Suppressor macrophage (primary cell): Measurements from ENCODE around the gene KRT1.

Source experiments
- DNase-seq, 4 experiments: peaks; one replicate each; pipeline ENCODE4 v3.0.0-alpha.2; 2020 to 2022

KRT1 gene

DNA sequence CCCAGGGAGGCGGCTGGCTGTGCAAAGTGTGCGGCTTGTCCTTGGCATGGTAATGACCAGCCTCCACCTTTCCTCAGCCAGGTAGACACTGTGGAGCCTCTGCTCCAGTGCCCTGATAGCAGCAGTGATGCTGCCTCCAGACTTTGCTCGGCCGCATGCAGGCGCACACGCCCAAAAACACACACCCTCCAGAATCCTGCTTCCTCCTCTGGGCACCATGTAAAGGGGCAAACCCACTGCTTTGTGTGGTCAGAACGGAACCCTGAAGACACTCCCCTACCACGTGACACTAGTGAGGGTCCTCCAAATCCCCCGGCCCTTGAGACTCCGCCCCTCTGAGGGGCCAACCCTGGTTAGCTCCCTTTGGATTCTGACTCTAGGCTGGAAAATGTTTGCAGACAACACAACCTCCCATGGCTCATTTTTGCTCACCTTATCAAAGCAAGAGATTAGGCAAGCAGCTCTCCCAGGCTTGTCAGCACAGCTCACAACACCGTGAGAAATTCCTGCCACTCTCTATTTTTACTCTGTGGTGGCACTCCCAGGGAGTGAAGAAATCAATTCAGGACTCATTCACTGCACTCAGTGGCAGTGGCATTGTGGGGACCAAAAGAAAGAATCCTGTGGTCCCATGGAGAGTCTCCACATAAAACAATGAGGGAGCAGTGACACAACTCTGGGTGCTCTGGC is 18.6 kb upstream of the KRT1 start:
- DNase-seq: no peak

DNA sequence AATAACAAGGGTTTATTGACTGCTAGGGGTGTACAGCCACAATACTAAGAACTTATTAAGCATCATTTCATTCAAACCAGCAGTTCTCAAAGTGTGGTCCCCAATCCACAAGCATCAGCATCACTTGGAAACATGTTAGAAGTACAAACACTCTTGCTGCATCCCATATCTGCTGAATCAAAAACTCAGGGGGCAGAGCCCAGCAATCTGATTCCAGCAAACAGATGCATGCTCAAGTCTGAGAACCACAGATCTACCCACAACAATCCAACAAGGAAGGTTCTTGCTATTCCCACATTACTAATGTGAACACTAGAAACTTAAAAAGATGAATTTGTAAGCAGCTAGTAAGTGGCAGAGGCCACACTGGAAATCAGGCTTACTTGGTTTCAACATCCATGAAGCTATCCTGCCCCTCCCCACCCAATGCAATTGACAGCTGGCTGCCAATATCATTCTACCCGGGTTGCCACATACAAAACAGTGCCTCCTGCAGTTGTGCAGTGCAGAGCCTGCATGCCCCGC is 16.9 kb upstream of the KRT1 start:
- DNase-seq: no peak

DNA sequence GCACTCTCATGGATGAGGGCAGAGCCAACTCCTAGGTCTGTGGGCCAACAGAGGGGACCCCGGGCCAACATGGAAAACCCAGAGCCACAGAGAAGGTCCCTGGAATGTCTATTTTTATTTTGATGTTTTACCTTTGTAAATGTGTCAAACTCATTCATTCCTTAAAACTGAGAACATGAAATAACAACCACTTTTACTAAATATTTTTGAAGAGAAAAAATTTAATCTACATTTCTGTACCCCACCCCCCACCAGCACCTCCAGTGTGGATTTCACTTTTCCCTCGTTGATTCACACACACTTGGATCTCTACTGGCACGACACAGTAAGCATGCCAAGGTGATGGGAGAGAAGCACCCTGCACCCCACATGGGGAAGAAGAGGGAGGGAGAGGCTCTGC is 16.4 kb upstream of the KRT1 start:
- DNase-seq: no peak

DNA sequence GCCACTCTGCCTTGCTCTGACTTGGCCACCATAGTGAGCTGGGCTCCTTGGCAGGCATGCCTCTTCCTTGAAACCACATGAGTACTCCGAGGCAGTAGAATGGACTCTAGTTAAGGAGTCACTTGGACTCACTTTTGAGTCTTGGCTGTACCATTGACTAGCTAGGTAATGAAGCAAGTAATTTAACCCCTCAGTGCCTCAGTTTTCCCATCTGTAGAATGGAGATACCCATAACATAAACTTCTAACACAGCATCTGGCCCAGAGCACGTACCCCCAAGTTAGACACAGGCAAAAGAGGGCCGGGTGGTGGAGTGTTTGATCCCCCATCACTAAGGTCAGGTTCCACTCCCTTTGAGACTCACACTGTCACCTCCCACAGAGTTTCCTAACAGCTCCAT is 14.8 kb upstream of the KRT1 start:
- no peak for DNase-seq

DNA sequence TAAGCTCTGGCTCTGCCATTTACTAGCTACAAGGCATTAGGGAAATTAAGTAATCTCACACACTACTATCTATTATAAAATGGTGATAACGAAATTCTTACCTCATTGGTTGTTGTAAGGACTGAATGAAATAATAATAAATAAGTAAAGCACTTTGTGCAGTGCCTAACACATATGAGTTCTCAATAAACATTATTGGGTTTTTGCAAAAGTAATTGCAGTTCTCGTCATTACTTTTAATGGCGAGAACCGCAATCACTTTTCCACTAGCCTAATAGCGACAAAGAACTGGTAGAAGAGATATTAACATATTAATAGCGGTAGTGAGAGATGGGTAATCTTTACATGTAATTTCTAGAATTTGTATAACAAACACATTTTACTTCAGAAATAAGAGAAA is 13.9 kb upstream of the KRT1 start:
- no peak for DNase-seq

DNA sequence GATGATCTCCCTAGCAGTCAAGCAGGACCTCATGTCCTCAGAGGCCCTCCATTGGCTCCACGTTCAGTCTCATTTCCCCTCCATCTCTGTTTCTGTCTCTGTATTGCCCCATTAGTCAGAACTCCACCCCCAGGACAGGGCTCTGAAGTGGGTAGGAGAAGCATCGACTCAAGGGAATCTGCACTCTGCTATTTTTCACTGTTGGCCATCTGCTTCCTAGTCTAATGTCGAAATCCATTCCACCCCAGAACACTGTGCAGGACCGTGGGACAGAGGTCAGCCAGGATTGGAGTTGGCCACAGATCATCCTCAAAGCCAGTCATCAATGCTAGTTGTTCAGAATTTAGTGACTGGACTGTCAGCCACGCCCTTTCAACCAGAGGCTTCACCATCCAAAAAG is 13.1 kb upstream of the KRT1 start:
- no peak for DNase-seq

DNA sequence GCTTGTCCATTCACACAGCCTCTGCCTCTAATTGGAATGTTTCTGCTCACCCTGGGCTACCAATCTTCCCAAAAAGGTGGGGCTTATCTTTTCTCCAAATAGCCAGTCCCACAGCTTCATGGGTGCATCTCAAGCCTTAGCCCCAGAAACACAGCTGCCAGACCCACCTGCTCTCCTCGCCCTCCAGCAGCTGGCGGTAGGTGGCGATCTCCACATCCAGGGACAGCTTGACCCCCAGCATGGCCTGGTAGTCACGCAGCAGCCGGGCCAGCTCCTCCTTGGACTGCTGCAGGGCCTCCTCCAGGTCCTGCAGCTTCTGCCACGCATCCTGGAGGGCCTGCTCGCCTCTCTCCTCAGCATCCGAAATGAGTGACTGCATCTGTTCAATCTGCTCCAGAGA is 12.0 kb upstream of the KRT1 start:
- no peak for DNase-seq

DNA sequence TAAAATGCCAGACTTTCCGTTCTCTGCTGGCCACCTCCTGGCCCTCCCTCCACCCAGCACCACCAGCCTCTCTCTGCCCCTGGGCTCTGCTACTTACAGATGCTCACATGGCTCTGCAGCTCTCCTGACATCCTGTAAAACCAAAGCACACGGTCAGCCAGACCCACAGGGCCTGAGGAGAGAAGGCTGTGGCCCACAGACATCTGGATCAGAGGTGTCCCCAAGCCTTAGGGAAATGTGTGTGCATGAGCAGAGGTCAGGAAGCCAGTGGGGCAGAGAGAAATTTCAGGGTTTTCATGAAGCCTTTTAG is 11.6 kb upstream of the KRT1 start:
- DNase-seq: no peak

DNA sequence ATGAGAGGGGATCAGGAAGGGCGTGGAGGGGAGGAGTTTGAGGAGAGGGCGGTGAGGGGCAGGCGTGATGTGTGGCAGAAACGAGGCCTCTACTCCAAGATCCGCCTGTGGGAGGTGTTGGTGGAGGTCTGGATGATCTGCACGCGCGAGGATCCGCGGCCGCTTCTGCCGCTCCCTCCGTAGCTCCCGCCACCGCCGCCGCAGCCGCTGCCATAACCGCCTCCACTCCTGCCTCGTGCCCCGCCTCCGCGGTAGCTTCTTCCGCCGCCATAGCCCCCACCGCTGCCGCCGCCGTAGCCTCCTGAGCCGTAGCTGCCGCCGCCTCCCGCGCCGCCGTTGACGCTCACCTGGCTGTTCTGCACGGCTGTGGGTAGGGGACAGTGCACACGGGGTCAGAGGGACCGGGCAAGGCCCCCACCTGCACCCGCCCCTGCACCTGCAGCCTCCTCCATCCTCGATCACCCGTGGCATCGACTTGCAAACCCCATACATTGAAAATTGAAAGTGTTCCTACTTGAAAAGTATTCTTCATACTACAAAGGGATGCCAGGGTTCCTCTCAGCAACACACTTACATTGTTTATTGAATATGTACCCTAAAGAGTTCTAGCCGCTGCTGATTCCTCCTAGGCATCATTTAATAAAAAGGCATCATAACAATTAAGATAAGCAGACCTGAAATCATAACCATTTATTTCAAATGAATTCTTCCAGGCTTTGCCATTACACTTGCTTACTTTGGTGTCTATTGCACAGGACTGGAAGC is 11.1 kb upstream of the KRT1 start:
- DNase-seq: peak in 2 of 4 experiments; percentile 23 to 29

DNA sequence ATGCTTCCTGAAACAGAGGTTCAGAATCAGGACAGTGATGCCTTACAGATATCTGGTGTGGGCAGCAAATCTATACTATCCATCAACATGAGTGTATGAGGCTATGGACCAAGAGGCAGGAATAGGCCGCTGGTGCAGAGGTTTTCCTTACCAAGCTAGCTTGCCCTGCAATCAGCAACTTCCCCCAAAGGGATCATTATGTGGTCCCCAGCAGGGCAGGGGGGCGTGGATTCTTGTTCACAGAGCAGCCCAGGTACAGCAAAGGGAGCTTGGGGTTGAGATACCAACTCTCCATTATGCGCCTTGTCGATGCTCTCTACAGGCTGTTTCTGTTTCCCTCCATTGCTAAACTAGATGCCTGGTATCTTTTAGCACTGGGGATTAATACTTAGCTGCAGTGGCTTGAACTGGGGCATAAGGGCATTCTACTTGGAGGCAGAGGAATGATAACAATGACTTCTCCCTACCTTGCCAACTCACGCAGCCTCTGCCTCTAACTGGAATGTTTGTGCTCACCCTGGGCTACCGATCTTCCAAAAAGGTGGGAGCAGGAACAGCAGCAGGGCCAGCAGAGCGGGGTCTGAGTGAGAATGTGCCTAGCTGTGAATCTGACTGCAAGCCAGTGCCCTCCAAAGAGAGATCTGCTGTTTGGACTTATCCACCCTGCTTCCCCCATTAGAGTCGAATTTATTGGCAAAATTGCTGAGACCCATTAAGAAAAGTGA is 10.3 kb upstream of the KRT1 start:
- DNase-seq: no peak

DNA sequence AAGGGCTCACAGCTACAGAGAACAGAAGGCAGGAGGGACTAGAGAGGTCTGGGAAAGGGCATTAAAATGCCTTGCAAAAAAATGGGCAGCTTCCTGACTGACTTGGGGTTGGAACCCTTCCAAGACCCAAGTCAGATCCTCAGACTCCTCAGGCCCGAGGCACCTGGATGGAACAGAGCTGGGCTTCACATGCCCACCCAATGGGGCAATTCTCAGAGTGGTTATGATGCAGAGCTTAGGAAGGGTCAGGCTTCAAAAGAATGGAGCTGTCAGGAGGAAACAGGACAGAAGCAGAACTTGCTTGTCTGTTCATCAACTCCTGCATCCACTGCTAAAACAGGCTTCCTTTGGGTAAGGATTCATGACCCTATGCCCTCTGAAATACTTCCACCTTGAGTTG is 9.7 kb upstream of the KRT1 start:
- no peak for DNase-seq

DNA sequence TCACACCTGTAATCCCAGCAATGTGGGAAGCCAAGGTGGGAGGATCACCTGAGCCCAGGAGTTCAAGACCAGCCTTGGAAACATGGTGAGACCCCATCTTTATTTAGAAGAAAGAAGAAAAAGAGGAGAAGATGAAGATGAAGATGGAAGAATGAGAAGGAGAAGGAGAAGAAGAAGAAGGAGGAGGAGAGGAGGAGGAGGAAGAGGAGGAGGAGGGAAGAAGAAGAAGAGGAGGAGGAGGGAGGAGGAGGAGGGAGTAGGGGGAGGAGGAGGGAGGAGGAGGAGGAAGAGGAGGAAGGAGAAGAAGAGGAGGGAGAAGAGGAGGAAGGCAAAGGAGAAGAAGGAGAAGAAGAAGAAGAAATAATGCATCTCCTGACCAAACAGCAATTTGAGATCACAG is 9.0 kb upstream of the KRT1 start:
- DNase-seq: no peak

DNA sequence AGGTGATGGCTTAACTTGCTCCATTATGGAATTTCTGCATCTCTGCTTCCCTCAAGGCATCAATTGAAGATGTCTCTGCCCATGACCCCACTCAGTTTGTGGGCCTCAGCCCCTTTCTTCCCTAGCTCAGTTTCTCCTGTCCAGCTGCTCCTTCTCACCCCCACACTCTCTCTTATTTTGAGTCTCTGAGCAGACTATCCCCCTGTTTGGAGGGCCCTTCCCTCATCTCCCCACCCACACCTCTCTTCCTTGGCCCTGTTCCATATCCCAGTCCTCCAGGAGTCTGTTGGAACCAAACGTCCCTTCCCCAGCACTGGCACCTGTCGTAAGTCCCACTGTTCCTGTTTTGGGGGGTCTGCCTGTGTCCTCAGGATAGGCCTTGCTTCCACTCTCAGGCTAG is 8.3 kb upstream of the KRT1 start:
- no peak for DNase-seq

DNA sequence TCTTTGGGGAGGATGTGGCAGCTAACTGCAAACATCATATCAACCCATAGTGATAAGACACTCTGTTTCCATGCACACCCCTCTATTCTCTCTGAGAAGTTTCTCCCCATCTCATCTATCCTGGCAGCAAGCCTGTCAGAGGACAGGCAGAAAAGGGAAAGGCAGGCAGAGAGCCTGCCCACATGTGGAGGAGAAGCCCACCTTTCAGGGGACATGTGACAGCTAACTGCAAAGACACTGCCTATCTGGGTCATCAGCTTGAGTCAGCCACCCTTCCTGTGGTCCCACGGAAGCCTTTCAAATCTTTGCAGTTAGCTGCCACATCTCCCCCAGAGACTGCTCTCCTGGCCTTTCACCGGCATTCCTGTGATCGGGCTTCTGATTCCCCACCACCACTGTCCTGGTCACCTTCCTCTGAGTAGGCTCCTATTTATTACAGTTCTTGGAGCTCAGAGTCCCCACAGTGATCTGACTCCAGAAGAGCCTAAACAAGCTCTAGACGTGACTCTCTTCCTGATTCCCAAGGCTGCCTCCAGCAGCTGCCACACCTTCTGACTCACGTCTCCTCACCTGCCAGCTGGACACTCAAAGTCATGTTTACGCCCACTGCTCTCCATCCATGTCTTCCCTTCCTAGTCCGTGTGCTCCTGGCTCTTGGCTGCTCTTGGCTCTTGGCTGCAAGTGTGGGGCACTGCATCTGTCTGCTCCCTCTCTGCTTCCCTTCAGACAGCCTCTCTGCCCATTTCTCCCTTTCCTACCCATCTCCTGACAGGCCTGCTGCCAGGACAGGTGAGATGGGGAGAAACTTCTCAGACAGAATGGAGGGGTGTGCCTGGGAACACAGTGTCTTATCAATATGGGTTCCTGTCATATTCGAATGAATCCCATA is 7.5 kb upstream of the KRT1 start:
- no peak for DNase-seq

DNA sequence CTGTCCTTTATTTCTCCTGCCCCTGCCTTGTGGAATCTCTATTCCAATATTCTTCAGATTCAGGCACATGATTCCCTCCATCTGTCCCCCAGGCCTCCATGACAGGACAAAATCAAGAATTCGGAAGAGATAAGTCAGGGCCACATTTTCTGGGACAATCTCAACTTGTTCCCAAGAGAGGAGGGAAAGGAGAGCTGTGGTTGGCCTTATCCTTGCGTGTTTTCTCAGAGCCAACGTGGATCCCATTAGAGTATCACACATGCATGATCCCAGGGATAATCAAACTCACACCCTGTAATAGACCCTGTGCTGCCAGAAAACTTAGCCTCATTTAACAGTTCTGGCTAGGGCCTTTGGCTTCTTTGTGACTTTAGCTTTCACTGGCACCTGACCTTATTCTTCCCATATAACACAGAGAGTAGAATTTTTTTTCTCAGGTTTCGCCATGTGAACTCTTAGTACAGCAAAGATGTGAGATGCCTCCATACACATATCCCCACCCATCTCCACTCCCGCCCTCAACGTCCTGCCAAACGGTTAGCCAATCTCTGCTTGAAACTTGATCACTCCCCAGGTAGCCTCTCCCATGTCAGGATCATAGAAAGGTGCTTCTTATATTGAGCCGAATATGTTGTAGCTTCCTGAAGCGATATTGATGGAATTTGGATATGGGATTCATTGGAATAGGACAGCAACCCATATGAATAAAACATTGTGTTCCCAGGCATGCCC is 6.7 kb upstream of the KRT1 start:
- DNase-seq: no peak

DNA sequence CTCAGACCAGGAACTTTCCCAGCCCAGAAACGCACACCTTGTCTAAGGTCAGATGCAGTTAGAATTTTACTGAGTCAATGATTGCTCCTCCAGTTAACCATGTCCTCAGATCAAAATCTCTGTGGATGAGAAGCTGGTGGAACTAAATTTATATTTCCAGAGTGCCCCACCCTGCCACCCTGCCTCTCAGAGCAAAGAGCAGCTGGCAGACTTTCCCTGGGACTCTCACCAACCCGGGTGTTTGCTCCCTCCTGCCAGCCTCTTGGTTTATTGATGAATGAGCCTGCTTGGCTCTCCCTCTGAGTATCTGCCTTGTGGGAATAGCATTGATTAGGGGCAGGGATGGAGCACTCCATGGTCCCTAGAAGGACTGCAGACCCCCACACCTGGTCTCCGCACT is 5.9 kb upstream of the KRT1 start:
- DNase-seq: no peak

DNA sequence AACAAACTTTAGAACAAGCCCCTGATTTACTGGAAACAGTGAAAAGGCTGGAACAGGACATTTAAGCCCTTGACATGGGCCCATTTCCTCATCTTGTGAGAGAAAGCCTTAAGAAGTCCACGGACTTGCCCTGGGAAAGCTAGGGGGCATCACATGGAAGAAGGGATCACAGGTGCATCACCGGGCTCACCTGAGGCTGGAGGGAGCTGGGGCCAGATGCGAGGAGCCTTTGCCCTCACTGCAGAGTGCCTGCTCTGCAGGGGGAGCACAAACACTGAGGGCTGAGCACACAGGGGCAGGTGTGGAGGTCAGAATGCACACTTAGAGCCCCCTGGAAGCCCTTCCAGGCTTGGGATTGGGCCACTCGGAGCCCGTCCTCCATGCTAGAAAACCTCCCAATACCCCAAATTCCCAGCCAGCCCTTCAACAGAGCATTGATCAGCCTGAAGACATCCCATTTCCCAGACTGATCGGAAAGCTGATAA is 5.2 kb upstream of the KRT1 start:
- DNase-seq: no peak

DNA sequence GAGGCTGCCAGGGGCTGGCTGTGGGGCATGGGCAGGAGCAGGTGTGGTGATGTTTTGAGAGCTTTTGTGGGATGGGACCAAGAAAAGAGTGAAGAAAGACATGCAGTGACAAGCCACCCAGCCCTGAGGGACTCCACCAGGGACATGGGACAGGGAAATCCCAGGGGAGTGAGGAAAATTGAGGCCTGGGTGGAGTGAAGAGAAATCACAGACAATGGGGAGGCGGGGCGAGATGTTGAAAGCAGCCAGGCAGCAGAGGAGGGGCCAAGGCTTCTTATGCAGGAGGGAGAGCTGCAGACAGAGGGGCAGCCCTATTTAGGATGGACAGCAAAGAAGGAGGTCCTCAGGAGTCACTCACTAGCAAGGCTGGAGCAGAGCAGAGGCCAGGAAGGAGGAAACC is 4.2 kb upstream of the KRT1 start:
- no peak for DNase-seq

DNA sequence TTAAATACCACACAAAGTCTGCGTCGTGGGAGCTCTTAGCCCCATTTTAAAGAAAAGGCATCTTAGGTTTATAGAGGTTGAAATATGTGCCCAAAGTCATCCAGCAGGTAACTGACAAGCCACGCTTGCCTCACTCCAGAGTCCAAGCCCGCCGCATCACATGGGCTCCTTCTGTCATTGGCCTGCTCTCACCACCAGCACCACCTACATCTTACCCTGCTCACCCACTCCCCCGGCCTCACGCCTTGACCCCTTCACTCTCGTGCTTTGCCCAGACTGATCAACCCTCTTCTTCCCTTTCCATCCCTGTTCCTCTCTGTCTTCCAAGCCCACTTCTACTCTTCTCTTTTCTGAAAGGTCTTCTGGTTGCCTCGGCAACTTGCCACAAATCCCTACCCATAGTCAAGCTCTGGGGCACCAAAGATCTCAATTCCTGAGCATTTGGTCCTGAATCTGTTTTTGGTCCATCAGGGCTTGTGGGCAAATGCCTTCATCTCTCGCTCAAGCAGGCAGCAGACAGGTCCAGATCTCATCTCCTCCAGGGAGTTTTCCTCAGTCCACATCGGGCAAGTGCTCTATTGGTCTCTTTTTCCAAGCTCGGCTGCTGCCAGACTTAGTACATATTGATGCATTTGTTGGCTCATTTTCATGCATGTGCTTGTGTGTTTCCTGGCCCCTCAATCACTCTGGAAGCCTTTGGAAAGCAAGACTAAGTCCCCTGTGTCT is 3.5 kb upstream of the KRT1 start:
- DNase-seq: no peak

DNA sequence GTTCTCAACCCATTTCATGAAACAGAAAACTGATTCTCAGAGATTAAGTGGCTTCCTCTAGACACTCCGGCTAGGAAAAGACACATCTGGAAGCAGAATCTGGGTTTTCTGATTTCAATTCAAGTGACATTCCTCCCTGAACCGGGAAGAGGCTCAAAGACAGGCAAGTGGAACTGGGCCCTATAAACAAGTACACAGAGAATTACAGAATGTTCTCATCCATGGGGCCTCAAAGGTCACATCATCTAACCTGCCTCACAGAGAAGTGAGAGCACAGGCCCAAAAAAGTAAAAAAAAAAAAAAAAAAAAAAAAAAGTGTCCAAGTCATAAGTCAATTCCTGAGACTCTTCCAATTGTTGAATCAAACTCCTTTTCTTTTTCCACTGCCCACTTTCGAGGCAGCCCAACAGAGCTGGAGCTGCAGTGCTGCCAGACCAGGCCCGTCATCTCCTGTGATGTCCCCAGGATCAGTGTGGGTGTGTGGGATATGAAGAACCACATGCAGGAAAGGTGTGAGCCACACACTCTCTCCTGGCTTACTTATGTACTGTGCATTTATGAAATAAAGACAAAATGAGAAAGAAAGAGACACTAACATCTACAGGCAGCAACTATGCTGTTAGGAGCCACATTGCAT is 2.8 kb upstream of the KRT1 start:
- no peak for DNase-seq

DNA sequence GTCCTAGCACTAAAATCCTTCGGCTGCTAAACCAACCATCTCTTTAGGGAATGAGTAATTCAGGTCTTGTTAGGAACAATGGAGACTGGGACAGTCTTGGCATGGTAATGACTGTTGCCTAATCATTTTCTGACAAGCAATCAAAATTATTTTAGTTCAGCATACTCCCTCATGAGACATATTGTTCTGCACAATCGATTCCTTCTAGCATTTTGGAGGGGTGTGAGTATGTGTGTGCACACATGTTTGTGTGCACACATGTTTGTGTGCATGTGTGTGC is 2.1 kb upstream of the KRT1 start:
- DNase-seq: no peak
